HepG2 (cell line): ENCODE data around the gene PHYH. TPM values are rescaled to one million over a fixed set of nuclear protein-coding genes. Genes with fewer than 3 reads are reported as not detected.

Experiments used
- GRHL1 ChIP-seq: sonication (generic); formaldehyde crosslinking; conservative IDR thresholded peaks from 2 replicates; pipeline ENCODE4 v1.8.0; 2022; ENCODE audit warnings: missing genetic modification reagents
- HOXA9 ChIP-seq: sonication (generic); formaldehyde crosslinking; IDR thresholded peaks from 2 replicates; pipeline ENCODE4 v1.8.1; 2022; ENCODE audit warnings: missing genetic modification reagents, mild to moderate bottlenecking, moderate library complexity, borderline replicate concordance
- NFATC3 ChIP-seq: sonication (generic); formaldehyde crosslinking; IDR thresholded peaks from 2 replicates; pipeline ENCODE4 v1.5.1; 2020; ENCODE audit warnings: mild to moderate bottlenecking, missing genetic modification reagents
- ONECUT2 ChIP-seq: sonication (generic); formaldehyde crosslinking; IDR thresholded peaks from 2 replicates; pipeline ENCODE4 v1.4.0; 2020; ENCODE audit warnings: missing genetic modification reagents
- SP140L ChIP-seq: sonication (generic); formaldehyde crosslinking; IDR thresholded peaks from 2 replicates; pipeline ENCODE4 v1.4.0; 2020; ENCODE audit warnings: missing genetic modification reagents, borderline replicate concordance
- TBX2 ChIP-seq: sonication (generic); formaldehyde crosslinking; IDR thresholded peaks from 2 replicates; pipeline ENCODE4 v1.5.0; 2020; ENCODE audit warnings: missing genetic modification reagents, mild to moderate bottlenecking, borderline replicate concordance
- U2AF2 ChIP-seq: fragments of 200-400 bp; formaldehyde crosslinking; IDR thresholded peaks from 2 replicates; pipeline ENCODE4 v1.6.1; 2017; ENCODE audit warnings: low read depth, mild to moderate bottlenecking, low read length
- ZNF180 ChIP-seq: sonication (generic); formaldehyde crosslinking; IDR thresholded peaks from 2 replicates; pipeline ENCODE4 v1.4.0; 2020; ENCODE audit warnings: low read depth, missing genetic modification reagents, borderline replicate concordance
- ZNF44 ChIP-seq: sonication (generic); formaldehyde crosslinking; IDR thresholded peaks from 2 replicates; pipeline ENCODE4 v1.5.1; 2020; ENCODE audit warnings: mild to moderate bottlenecking, missing genetic modification reagents
- ZNF570 ChIP-seq: sonication (generic); formaldehyde crosslinking; IDR thresholded peaks from 2 replicates; pipeline ENCODE4 v1.4.0; 2020; ENCODE audit warnings: mild to moderate bottlenecking, missing genetic modification reagents, borderline replicate concordance
- polyA plus RNA-seq, 8 experiments: library from polyadenylated mRNA; depleted of rRNA in 3 of 8; stranded (reverse) in 7 of 8; unstranded in 1 of 8; fragments of >200 nt; fragmentation: Illumina TruSeq in 4 of 8; extraction: Trizol in 4 of 8; gene quantifications; 2 replicates each; pipeline versions ENCODE4 v1.2.1 to v1.2.3, GENCODE V29; 2011 to 2016; ENCODE audit warnings: low read depth in 4 of 8, missing spikeins in 1 of 8, mixed read lengths in 1 of 8; ENCODE audit not compliant: insufficient read depth in 1 of 8
- total RNA-seq, 5 experiments: library from RNA; depleted of rRNA; stranded (reverse); fragments of >200 nt; fragmentation: Illumina TruSeq; extraction: Trizol; gene quantifications; 2 replicates each; pipeline ENCODE4 v1.2.3, GENCODE V29; 2016; ENCODE audit warnings: low read depth in 1 of 5

The PHYH gene
- total and polyA plus RNA-seq, 2 of the 13 experiments (the other 11 are each of a cell fraction or from before 2014, with no cell fraction given) = 27.2 to 34.5 TPM

- TF ChIP-seq GRHL1 = no peak
- no peak for TF ChIP-seq ZNF44 (CRISPR knock-in tag)
- no peak for TF ChIP-seq ZNF180 (CRISPR knock-in tag)
- TF ChIP-seq NFATC3 (CRISPR knock-in tag) = no peak
- TF ChIP-seq ONECUT2 (CRISPR knock-in tag) = no peak
- TF ChIP-seq ZNF570 (CRISPR knock-in tag) = no peak
- no peak for TF ChIP-seq TBX2 (CRISPR knock-in tag)
- no peak for TF ChIP-seq U2AF2
- no peak for TF ChIP-seq SP140L (CRISPR knock-in tag)
- no peak for TF ChIP-seq HOXA9 (CRISPR knock-in tag)
Observed at GRCh38 chr10:13348216-13349017, 48.6 kb upstream of the PHYH start, which contains the start of gene SEPHS1 (continued).
